GM21360 (cell line): ENCODE data around the gene DCHS2.

Experiments
- ATAC-seq: cut with Tn5 transposase; IDR thresholded peaks from one replicate; pipeline ENCODE4 v1.9.1; 2021; ENCODE audit warnings: mild to moderate bottlenecking, moderate library complexity; ENCODE audit not compliant: unreplicated experiment

Gene DCHS2

GRCh38 chr4:154491341-154492271 lies at the start of gene DCHS2:
DCHS2 (minus strand) TSS chr4:154491799; CDS start chr4:154491355, 444 bp downstream.
- no peak for ATAC-seq

DNA sequence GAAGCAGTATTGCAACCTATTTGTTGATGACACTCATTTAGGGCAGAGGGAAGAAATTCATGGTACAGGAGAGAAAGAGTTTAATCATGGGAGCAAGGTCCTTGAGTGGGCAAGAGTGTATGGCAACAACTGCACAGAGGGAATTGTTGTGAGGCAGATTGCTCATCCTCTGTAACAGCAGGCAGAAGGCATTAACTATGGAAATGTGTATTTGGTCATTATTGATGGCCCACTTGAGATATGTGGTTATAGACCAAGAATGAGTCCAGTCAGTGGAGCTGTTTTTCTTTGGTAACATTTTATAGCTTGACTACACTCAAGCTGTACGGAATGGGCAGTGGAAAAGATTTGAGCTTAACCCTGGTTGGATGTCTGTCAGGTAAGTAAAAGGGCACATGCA lies 42.7 kb upstream of the DCHS2 start:
- no peak for ATAC-seq

DNA sequence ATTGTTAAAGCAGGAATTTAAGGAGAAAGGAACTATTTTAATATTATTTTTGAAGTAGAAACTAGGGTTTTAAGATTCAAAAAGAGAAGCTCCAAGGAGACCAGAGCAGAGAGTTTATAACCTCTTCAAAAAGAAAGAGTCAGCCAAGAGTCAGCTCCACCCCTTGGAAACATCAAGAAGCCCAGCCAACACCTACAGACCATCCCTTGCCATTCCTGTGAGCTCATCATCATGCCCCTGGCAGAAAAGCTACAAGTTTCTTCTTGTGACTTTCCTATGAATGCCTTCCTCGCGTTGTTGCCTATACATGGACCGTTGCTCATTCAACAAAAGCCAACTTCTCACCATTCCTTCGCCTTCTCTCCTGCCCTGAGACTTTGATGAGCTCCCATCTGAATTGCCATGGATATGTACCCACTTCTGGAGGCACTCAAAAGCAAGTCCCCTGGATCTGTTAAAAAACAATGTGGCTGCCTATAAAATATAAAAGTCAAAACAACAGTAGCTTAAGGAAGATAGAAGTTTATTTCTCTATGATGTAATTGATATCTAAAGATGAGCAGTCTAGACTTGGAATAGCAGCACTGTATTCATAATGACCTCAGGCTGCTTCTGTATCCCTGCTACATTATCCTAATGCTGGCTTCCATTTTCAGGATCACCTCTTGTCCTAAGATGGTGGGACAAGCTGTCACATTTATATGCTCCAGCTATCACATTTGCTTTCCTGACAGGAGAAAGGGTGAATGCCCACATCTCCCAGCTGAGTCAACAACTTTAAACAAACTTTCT lies 38.3 kb upstream of the DCHS2 start:
- ATAC-seq, result no peak

GRCh38 chr4:154528869-154529268 lies 37.3 kb upstream of the DCHS2 start:
- no peak for ATAC-seq

DNA sequence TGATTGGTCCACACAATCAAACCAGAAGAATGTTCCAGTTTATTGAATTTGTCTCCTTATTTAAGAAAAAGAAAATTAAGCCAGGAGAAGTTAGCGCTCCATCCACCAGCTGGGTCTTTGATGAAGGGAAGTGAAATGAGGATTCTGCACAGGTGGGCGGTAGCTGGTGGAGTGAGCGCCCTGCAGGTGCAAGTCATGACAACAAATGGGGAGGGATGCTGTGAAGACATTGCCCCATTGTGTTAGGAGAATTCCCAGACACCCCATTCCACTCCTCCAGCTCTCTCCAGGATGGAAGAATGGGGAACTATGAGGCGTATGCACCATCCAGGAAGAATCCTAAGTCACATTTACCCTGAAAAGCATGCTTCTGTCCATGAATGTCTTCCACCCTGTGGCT lies 35.7 kb upstream of the DCHS2 start:
- ATAC-seq, result no peak

DNA sequence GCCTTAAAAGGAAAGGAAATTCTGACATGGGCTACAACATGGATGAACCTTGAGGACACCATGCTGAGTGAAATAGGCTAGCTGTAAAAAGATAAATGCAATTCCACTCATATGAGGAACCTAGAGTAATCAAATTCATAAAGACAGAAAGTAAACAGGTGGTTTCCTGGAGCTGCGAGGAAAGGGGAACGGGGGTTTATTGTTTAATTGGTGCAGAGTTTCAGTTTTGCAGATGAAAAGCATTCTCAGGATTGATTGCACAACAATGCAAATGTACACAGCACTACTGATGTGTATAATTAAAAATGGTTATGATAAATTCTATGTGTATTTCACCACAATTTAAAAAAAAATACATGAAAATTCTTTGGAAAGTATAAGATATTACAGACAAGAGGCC lies 34.6 kb upstream of the DCHS2 start:
- ATAC-seq, result peak; percentile 49

DNA sequence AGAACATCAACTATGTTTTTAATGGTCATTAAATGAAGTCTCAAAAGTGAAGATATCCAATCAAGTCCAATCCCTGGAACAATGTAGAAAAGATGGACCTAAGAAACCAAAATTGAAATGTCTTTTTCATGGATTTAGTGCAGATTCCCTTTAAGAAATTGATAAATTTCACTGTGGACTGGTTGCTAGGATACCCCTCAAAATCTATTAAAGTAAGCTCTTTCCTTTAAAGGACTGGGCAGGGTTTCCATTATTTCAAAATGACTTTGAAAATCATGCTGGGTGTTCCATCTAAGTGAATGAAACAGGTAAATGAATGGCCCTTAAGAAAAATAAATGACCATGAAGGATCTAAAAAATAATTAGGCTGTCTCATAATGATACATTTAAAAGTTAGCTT lies 30.0 kb upstream of the DCHS2 start:
- no peak for ATAC-seq

- ATAC-seq, result no peak
Observed at GRCh38 chr4:154519214-154519613, 27.6 kb upstream of the DCHS2 start.

- ATAC-seq, result no peak
Observed at GRCh38 chr4:154517591-154517990, 26.0 kb upstream of the DCHS2 start.

DNA sequence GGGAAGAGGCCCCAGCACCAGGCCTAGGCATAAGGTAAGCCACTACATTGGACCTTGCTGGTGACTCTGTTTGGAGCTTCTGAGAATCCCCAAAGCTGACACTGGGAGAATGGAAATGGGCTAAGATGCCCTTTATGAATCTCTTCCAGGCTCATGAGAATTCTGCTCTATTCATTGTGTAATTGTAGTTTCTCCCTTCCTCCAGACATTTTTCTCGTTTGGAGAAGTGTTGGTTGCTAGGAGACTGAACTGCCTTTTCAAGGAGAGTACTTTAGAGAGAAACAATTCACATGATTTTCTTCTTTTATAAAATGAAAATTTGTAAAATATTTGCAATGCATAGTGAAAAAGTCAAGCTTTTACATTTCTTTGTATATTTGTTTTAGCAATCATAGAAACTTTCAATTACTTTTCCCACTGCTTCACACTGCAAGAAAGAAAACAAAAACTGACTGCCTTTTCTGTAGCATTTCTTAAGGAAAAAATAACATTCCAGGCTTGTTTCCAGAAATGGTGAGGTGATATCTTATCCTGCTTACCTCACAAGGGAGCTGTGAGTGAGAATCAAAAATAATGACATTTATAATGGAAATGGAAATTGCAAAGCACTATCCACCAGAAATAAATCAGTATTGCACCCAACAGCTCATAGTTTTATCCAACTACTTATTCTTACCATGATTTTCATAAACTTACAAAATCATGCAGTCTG lies 24.9 kb upstream of the DCHS2 start:
- ATAC-seq, result no peak

DNA sequence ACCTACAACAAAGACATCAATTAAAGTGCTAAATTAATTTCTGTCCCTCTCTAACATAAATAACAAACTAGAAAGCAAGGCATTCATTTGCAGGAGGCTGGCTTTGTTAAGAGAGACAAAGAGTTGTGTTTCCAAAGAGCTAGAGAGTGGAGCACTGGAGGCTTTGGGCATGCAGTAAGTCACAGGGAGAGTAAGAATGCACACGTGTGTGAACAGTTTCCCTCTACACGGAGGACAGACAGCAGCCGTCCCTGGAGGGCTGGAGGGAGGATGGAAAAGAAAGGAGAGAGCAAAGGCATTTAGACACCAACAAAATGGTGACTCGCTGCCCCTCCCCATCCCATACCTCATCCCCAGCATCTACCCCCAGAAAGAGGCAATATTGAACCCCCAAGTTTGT lies 20.4 kb upstream of the DCHS2 start:
- ATAC-seq, result no peak

DNA sequence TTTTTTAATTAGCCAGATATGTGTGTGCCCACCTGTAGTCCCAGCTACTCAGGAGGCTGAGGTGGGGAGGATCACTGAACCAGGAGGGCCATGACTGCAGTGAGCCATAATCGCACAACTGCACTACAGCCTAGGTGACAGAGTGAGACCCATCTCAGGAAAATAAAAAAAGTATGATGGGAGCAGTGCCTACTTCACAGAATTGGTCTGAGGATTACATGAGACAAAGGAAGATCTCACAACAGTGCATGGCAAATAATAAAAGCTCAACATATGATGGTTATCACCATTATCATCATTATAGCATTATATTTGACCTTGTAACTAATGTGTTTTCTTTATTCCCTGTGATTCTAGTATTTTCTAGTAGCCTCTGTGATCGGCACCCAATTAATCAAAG lies 19.9 kb upstream of the DCHS2 start:
- ATAC-seq, result no peak

DNA sequence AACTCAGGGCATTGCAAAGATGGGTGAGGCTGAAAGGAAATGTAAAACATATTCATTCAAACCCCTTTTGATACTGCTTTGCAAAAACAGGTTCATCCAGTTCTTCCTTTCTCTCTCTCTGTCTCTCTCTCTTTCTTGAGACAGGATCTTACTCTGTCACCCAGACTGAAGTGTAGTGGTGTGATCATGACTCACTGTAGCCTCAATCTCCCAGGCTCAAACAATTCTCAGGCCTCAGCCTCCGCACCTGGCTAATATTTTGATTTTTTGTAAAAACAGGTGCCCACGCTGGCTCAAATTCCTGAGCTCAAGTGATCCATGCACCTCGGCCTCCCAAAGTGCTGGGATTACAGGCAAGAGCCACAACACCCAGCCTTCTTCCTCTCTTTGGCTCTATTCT lies 15.6 kb upstream of the DCHS2 start:
- ATAC-seq, result no peak

DNA sequence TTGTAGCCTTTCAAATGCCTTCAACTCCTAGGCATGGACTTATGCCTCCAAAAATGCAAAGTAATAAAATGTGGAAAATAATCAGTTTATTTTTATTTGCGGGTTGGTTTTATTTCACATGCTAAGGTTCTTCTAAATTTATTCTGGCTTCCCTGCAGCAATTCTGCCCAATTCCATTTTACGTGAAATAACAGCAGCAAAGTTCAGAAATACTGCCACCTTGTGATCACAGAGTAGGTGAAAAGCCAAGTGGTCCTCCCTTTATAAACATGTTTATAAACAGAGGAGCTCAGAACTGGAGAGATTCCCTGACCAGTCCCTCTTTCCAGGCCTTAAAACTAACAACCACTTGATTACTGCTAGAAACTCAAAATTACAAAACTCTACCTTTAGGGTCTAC lies 14.7 kb upstream of the DCHS2 start:
- no peak for ATAC-seq

- no peak for ATAC-seq
Observed at GRCh38 chr4:154503598-154503997, 12.0 kb upstream of the DCHS2 start.

- no peak for ATAC-seq
Observed at GRCh38 chr4:154502111-154502510, 10.5 kb upstream of the DCHS2 start.

DNA sequence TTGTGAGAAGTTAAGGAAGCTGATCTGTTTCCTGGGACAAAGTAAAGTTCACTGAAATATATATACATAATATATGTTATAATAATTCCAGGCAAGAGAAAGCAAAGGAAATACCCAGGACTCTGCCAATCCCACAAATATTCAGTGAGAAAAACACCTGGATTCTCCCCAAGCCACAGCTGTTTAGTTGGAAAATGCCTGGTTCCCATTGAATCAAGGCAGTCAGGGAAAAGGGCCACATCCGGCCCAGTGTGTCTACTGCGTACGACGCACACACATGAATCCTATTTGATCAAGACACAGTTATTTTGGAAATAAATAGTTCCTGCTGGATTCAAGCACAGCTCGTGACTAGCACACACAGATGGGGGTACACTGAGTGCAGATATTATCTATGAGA lies 6.3 kb upstream of the DCHS2 start:
- ATAC-seq, result no peak

DNA sequence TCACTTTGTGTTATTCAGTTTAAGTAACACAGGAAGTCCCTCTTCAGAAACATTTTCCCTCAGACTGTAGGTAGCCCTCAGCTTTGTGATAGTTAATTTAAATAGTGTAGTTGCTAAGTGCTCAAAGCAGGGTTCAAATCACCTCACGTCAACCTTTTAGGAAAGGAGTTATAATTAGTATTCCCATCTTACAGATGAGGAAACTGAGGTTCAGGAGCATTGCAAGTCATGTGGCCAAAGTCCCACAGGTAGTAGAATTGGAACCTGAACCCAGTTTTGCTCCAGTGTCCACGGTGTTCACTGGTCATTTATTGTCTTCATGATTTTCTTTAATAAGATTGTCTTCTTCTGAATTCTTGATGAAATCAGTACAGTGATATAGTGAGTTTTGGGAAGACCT lies 4.3 kb upstream of the DCHS2 start:
- no peak for ATAC-seq

DNA sequence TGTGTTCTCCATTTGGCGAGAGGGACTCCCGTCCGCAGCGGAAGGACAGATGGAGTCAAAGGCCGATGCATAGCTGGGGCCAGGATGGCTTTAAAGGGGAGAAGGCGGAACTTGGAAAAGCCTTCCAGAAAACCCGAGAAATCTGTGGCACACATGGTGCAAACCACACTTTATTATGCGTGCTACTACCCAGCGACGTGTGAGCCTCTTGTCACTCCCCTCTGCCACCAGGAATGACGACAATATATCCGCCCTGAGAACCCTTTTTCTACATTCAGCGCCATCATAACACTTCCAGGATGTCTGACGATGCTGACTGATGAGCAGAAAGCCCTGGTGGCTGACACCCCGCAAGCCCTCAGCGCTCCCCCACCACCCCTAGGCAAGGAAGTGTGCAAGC lies 689 bp upstream of the DCHS2 start:
- ATAC-seq, result no peak

DNA sequence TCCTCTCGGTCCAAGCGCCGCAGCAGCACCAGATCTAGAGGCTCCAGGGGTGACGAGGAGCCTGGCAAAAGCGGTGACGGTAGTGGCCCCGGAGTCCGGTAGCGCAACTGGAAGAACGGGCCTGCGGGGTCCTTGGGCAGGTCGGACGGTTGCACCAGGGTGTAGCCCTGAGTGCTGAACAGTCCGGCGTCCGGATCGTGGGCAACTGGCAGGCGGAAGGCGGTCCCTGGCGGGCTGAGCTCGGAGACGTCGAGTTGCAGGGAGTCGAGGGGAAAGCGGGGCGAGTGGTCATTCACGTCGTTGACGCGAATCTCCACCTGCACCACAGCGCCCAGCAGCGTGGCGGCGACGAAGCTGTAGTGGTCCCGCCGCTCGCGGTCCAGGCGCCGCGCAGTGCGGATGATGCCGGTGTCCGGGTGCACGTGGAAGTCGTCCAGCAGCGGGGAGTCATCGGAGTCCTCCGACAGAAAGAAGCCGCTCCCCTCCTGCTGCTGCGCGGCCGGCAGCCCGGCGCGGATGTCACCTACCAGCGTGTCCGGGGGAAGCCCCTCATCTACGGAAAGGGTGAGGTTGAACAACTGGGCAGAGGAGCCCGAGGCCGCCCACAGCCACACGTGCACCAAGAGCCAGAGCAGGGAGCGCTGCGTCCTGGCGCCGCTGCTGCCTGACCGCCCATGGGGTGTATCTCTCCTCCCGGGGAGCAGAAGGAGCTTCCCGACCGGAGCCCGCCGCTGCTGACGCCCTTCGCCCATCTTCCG lies 837 bp downstream of the DCHS2 start:
- no peak for ATAC-seq

- no peak for ATAC-seq
Observed at GRCh38 chr4:154490234-154490582, 1.4 kb downstream of the DCHS2 start.
